Measurements from ENCODE around the gene NATD1.
A peak's percentile ranks its signal among the peaks of the same experiment; 100 is the strongest.
"Not testable (repeated sequence)": the region's sequence is repeated elsewhere in the genome, so short reads cannot be mapped to it uniquely, and the experiment has no call there.

NATD1 gene

GRCh38 chr17:21243516-21244303, 9.5 kb downstream of the NATD1 start:
- no peak for DNase-seq

- no peak for DNase-seq
Observed at GRCh38 chr17:21242780-21243515, 10.3 kb downstream of the NATD1 start.

DNA sequence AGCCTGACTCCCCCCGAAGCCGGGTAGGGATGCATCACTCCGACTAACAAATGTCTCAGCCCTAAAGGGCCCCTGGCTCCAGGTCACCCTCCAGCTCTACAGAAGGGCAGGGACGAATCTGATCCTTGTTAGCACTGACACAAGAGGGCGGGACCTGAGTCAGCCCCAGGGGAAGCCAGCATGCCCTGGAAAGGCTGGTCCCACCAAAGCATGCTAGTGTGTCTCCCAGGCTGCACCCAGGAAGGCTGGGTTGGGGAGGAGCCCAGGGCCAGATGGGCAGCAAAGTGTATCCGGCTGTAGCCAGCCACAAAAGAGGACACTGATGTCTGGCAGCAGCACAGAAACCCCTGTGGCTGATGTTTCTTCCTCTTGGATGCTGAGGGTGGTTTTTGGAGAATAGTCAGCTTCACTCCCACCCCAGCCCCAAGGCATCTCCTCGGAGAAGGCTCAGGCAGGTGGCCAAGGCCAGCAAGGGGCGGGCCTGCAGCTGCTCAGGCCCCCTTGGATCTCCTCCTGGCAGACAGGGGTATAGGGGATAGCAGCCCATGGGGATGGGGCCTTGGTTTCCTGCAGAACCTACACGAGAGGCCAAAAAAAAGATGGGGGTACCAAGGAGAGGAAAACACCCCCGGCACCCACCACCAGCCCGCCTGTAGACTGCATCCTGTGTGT, 11.0 kb downstream of the NATD1 start:
- DNase-seq, result no peak

GRCh38 chr17:21241564-21241963, 11.6 kb downstream of the NATD1 start:
- no peak for DNase-seq

GRCh38 chr17:21240369-21241055, 12.7 kb downstream of the NATD1 start:
- no peak for DNase-seq

DNA sequence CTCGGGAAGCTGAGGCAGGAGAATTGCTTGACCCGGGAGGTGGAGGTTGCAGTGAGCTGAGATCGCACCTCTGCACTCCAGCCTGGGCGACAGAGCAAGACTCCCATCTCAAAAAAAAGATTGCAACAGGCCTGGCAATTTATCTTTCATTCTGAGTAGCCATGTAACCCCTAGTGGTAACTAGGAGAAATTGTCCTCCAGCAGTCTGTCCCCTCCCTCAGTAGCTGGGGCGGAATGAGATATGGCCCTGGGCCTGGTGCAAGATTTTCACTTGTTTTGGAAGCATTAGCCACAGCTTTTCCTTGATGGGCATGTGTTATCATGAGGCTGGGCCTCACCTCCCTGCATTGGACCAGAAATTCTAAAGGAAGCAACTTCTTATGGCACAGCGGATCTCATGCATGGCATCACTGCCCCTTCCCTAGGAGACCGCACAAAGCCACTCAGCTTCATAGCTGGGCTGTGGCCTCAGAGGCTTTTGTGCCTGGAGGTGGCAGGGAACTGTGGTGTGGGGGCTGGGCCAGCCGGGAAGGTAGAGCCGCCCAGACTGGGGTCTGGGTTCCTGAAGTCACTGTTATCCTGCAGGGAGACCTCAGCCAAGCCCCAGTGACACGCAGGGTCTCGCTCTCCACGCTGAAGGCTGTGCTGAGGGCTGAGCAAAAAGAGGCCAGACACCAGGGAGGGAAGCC, 13.4 kb downstream of the NATD1 start:
- DNase-seq, result no peak

- no peak for DNase-seq
Observed at GRCh38 chr17:21235921-21236320, 17.3 kb downstream of the NATD1 start.

DNA sequence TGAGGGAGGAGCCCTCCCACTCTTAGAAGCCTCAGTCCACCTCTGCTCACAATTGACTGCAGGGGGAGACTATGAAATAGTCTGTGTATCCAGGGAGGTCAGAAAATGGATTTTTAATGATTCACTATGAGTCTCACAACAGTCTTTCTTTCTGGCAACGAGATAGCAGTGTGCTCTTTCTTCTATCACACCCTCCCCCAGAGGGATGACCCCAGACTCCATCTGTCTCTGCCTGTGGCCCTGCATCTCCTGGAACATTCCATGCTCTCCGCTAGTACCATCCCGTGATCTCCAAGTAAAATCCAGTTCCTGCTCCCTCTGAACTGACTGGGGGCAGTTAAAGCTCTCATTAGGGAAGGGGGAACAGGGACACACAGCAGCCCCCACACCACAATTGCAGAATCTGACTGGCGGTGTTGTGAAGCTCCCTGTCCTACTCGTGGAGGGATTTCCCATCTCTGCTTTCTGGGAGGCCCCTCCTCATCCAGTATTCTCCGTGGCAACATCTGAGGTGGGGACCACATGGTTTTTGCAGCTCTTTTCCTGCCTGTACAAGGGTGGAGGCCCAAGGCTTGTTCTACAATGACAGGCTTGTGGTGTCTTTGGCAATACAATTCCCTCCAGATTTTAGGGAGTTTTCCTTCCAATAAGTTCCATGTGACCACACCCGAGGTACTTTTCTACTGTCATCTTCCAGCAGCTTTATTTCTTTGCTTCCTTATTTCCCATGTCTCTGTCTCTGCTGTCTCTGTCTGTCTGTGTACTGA, 19.4 kb downstream of the NATD1 start:
- no peak for DNase-seq

DNA sequence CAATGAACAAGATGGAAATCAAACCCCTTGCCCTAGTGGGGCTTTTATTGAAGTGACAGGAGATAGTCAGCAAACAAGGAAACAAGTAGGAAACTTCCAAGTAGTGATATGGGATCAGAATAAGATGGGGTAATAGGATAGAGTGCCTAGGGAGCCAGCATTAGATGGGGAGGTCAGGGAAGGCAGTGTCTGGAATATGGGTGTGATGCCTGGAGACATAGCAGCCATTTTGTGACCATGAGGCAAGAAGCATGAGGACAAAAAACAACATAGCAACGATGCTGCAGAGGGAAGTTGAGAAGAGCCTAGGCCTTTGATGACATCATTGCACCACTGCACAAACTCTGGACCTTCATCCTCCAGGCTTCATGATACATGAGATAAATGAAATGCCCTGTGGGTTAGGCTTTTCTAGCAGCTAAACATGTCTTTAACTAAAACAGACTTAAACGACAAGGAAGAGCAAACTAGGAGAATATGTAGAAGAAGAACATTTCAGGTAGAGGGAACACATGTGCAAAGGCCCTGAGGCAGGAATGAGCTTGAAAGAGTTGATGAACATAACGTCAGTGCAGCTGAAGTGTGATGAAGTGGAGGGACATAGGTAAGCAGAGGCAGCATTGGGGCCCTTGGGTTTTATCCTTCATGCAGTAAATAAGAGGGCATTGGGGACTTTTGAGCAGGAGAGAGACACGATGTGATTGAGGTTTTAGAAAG, 21.0 kb downstream of the NATD1 start:
- no peak for DNase-seq

- no peak for DNase-seq
Observed at GRCh38 chr17:21231533-21231932, 21.7 kb downstream of the NATD1 start.

DNA sequence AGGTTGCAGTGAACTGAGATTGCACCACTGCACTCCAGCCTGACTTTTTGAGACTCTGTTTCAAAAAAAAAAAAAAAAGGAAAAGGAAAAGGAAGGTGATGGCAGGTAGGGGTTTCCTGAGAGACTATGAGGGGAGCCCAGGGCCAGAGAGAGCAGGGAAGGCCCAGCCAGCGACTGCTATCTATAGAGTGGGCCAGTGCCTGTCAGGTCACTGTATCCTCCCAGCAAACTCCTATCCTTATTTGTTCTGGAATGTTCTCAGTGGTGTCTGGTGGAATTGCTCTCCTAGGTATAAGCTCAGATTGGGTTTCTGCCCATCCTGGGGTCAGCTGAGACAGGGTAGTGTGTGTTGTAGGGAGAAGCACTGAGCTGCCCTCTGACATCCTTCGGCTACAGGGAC, 24.4 kb downstream of the NATD1 start:
- DNase-seq, result no peak

- no peak for DNase-seq
Observed at GRCh38 chr17:21228111-21228510, 25.1 kb downstream of the NATD1 start.

- not testable (repeated sequence) for DNase-seq
Observed at GRCh38 chr17:21227277-21227676, 25.9 kb downstream of the NATD1 start.

DNA sequence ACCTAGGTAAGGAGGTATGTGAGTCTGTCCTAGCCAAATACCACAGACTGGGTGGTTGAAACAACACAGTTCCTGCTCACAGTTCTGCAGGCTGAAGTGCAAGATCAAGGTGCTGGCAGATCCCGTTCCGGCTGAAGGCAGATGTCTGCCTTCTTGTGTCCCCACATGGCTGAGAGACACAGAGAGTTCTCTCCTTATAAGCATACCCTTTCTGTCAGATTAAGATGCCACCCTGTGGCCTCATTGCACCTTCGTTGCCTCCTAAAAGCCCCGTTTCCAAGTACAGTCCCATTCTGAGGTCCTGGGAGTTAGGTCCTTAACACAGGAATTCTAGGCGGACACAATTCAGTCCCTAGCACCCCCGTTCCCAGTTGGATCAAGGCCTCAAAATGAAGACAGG, 30.1 kb downstream of the NATD1 start:
- no peak for DNase-seq

- DNase-seq, result no peak
Observed at GRCh38 chr17:21218831-21219380, 34.3 kb downstream of the NATD1 start.

- DNase-seq, result no peak
Observed at GRCh38 chr17:21218101-21218500, 35.1 kb downstream of the NATD1 start.

DNA sequence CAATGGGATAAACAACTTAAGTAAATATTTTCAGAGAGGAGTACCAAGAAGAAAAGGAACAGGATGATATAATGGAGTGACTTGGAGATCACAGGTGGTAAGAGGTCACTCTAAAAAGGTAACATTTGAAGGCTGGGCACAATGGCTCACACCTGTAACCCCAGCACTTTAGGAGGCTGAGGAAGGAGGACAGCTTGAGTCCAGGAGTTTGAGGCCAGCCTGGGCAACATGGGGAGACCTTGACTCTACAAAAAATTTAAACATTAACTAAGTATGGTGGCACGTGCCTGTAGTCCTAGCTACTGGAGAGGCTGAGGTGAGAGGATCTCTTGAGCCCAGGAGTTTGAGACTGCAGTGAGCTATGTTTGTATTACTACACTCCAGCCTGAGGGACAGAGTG, 35.9 kb downstream of the NATD1 start:
- DNase-seq, result no peak

- no peak for DNase-seq
Observed at GRCh38 chr17:21215935-21216334, 37.3 kb downstream of the NATD1 start.

DNA sequence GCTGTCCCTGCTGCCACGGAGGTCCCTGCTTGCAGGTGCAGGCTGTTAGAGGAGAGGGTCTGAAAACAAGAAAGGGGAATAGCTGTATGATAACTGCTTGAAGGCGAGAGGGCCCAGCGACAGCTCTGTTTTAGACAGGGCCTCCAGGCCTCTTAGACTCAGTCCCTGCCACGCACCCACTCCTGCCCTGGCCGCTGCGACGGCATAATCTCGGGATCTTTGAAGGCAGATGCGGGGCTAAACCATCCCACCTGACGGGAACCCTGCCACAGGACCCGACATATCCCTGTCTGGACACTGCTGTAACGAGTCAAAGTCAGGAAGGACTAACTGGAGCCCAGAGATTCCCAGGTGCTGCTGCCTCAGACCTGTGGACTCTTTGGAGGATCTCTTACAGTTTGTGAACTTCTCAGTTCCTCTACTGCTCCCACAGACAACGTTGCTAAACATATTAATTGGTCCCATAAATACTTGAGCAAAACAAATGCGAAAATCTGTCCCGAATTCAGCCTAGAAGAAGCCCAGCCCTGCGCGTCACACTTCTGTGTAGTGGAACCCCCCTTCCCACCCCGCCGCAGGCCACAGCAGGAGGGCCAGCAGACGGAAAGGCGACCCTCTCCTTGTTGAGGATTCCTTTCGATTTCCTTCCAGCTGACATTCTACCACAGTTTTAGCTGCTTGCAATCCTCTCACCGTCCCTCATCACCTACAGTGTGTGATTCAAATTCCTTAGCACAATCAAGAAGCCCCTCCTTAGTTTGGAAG, 38.3 kb downstream of the NATD1 start:
- DNase-seq, result peak; percentile 5 to 63
